Daoy (cell line): ENCODE measurements around the gene DVL1. TPM values are rescaled to one million over a fixed set of nuclear protein-coding genes. Genes with fewer than 3 reads are reported as not detected.
A peak's percentile ranks its signal among the peaks of the same experiment; 100 is the strongest.

Source experiments
- DNase-seq: peaks from one replicate; pipeline ENCODE4 v3.0.0-alpha.2; 2015; ENCODE audit warnings: low read depth
- total RNA-seq: library from RNA; depleted of rRNA; stranded (reverse); fragments of >200 nt; shearing (Covaris generic); gene quantifications from 2 replicates; pipeline ENCODE4 v1.2.3, GENCODE V29; 2014

Gene DVL1
- total RNA-seq, 1 experiment from 2014 or later = 44.4 TPM

DNA sequence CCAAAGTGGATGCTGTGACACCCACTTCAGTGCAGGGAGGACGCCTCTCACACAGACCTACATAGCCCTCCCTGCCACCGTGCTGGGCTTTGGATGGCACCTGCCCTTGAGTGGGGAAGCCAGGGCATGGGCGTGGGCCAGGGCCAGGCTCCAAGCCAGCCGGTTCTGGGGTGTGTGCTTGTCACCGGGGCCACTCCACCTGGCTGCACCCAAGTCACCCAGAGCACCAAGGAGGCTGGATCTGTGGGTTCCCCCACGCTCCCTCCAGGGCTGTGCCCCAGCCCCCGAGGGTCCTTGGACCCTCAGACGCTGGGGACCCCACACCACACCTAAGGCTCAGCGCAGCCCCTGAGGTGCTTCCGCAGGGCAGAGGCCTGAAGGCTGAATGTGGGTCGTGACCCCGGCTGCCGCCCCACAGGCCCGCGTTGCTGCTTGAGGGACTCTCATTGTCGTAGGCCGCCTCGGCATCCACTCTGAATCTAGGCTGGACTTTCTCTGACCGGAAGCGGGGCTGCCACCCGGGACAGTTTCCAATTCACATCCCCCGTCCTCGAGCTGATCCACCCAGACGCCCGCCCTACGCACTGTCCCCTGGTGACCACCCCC lies 7.7 kb upstream of the DVL1 start:
- no peak for DNase-seq

DNA sequence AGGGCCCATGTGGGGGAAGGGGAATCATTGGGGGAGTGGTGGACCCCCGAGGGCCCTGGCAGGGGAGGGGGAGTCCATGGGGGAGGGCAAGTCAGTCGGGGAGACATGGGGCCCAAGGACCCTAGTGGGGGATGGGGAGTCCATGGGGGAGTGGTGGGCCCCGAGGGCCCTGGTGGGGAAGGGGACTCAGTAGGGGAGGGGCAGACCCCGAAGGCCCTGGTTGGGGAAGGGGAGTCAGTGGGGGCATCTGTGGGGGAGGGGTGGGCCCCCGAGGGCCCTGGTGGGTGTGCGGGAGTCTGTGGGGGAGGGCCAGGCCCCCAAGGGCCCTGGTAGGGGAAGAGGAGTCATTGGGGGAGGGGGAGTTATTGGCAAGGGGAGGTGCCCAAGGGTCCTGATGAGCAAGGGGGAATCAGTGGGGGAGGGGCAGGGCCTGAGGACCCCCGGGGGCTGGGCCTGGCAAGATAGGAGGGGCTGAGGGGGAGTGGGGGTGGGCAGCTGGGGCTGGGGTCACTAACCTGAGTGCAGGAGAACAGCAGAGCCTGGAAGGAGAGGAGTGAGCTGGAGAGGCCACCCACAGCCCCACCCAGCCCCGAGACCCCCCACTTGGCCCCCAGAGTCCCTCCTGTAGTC lies 7.1 kb upstream of the DVL1 start:
- no peak for DNase-seq

DNA sequence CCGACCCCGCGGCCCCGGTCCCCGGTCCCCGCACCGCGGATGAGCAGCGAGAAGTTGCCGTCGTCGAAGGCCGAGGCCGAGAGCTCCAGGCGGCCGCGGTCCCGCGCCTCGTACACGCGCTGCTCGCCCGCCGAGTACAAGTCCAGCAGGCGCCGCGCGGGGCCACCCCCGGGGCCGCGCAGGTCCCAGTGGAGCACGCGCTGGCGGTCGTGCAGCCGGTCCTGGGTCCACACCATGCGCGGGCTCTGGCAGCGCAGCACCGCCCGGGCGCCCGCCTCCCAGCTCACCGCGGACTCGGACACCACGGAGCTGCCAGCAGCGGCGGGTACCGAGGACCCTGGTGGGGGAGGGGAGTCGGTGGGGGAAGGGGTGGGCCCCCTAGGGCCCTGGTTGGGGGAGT lies 6.2 kb upstream of the DVL1 start:
- no peak for DNase-seq

DNA sequence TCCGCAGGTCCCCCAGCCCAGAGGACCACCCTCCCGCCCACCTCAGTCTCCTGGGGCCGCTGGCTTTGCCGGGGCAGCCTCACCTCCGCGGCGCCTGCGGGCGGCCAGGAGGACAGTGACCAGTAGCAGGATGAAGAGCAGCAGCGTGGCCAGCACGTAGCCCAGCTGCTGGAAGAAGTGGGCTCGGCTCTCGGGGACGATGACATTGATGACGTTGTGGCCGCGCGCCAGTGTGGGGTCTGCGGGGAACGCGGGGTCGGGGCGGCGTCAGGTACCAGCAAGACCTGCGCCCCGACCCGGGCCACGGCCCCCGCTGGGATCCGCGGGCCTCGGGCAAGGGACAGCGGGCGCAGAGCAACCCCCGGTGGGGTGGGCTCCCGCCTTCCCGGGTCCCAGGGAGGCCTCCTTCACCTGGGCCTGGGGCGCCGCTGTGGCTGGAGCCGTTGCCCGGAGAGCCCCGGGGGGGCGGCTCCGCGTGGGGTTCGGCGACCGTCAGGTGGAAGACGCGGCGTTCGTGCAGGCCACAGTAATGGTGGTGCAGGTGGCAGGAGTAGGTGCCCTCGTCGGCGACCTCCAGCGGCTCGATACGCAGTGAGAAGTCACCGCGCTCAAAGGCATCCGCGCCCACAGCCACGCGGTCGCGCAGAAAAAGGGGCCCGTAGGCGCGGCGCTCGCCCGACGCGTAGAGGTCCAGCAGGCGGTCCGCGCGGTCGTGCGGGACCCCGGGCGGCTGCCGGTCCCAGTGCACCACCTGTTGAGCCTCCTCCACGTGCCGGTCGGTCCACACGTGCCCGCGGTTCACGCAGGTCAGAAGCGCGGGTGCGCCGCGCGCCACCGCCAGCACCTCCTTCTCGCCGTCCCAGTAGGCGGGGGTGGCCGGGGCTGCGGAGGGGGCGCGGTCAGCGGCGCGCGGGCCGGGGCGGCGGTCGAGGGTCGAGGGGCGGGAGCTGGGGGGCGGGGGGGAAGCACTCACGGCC lies 5.3 kb upstream of the DVL1 start:
- no peak for DNase-seq

DNA sequence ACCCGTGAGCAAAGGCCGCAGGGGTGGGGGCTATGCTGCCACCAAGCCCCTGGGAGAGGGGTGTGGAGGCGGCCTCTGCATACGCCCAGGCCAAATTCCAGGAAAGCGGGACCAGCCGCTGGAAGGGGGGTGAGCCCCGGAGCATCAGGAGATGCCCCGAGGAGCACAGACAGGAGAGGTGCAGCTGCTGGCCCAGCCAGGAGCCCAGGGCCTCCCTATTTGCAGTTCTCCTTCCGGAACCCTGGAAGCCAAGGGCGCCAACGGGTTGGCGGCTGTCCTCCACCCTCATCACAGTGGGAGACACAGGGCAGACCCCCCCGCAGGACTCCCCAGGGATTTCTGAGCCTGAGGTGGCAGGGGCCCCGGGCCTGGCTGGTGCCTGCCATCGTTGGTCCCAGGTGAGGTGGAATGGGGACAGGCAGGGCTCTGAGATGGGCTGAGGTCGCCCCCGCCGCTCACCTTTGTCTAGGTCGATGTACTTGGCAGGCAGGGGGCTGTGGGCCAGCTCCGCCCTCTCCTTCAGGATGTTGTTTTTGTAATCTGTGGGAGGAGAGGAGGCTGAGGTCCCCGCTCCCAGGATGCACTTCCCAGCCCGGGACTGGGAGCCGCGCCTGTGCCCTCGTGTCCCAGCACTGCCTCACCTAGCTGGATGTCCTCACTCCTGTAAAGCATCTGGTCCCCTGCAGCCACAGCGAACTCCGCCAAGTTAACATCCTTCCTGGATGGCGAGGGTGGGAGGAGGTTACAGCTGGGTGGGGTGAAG lies 4.4 kb upstream of the DVL1 start:
- DNase-seq = no peak

DNA sequence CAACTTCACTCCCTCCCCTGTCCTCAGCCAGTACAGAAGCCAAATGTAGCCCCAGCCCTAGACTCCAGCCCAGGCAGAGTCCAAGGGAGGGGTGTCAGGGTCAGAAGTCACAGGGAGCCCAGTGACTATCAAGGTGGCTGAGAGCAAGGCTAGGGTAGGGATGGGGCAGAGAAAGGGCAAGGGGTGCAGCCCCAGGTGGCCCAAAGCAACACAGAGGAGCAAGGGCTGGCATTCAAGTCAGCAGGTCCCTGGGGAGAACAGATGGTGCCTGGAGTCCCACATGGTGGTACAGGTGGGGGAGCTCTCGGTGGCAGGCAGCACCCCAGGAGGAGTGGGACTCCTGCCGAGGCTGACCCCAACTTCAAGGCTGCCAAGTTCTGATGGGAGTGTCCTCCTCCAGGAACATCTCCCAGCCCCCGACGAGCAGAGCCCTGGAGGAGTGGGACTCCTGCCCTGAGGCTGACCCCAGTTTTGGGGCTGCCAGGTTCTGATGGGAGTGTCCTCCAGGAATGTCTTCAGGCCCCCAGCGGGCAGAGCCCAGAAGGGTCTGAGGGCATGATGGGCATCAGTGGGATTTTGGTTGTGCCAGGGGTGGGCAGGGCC lies 3.7 kb upstream of the DVL1 start:
- no peak for DNase-seq

DNA sequence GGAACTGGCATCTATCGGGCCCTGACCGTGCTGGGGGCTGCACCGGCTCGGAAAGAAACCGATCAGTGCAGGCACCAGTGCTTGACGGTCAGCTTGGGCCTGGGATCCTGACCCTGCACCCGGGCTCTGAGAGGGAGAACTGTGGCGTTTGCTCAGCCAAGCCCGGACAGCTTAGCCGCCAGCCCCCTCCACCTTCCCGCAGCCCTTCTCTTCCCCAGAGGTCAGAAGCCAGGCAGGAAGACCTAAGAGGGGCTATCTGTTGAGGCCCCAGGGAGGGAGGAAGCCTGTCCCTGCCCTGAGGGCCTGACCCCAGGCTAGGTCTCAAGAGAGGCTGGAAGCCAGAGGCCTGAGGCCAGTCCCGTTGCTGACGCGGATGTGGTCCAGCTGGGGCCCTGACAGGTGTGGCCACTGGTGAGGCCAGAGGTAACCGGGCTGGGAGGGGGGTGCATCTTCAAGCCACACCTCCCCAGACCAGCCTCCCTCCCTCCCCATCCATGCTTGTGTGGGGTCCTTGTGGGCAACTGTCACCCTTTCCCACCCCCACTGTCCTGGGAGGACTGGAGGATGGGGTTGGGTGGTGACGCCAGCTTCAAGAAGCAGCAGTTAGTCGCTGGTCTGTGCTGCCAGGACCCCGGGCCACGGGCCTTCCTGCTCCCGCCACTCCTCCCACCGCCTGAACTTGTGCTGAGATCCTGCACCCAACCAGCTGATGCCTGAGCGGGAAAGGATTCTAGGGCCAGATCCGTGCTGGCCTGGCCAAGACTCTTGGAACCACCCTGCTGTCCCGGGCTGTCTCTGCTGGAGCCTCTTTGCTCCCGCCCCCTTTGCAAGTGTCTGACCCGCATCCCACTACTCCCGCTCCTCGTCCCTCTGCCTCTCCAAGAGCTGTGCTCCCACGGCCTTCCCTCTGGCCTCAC lies 2.6 kb upstream of the DVL1 start:
- DNase-seq = no peak

DNA sequence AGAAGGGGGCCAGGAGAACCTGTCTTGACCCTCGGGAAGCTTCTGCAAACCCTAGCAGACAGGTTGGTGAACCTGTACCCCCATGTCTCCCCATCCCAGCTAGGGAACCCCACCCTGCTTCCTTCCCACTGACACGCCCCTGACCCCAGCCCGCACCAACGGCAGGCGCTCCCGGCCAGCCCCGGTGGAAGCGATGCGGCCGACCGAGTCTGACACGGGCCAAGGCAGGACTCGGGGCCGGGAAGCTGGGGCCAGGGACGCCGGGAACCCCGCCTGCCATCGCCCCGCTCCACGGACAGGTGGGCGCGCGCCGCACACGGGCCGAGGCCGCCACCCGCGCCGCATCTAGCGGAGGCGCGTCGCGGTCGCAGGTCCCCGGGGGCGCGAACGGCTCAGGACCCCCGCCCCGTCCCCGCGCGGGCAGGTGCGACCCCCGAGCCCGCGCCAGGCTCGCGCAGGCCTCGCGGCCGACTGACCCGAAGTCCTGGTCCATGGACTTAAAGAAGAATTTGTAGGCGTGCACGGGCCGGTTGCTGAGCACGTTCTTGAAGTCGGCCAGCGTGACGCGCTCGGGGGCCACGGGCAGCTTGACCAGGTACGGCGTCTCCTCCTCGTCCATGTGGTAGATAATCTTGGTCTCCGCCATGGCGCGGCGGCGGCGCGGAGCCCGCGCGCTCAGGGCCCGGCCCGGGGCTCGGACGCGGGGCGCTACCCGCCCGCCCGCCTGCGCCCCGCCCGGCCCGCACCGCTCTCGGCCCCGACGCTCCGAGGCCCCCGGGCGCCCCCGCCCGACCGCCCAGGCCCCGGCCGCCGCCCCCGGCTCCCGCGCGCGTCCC lies 580 bp downstream of the DVL1 start:
- DNase-seq = peak; percentile 54

DNA sequence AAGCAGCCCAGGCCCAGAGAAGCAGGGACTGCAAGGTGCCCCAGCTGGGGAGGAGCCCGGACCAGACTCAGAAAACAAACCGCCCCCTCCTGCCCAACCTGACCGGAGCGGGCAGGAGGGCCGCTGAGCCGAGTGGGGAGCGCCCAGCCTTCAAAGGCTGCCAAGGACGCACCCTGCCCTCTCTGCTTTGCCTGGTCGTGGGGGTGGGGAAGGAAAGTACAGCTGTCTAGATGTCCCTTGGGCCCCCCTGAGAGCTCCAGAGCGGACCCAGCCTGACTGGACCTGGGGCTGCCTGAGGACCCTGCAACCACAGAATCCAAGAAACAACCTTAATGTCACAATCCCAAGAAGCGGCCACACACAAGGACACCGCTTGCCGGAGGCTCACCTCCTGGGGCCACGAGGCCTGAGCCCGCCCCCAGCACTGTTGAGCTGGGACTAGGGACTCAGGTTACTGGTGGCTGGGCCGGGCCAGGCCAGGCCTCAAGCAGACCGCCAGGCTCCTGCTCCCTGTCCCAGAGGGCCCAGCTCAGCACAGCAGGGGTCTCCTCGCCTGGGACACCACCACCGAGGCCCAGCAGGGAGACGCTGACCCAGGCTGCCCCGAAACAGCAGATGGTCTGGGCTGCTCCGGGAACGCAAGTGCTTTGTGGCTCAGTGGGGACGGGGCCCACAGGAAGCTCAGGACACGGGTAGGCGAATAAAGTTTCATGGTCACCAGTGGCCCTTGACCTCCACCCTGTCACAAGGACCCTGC lies 1.4 kb downstream of the DVL1 start:
- DNase-seq = peak; percentile 56

DNA sequence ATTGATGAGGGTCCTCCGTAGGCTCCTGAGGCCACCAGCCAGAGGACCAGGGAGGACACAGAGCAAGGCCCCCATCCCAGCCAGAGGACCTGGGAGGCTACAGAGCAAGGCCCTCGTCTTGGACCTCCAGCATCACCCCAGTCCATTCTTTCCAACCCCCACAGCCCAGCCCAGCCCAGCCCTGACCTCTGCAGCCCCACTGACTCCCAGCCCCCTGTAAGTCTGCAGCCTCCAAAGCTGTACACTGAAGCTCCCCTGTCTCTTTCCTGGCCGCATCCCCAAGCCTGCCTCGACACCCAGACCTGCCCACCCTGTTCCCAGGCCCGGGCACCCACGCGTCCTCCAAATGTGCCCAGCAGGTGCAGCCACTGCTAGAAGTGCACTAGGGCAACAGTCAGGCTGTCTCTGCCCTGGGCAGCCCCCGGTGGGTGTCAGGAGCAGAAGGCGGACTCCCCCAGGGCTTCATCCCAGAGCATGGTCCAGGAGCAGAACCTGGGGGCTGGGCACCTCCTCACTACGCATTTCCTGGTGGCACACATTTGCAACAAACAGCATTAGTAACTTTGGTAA lies 2.1 kb downstream of the DVL1 start:
- no peak for DNase-seq

DNA sequence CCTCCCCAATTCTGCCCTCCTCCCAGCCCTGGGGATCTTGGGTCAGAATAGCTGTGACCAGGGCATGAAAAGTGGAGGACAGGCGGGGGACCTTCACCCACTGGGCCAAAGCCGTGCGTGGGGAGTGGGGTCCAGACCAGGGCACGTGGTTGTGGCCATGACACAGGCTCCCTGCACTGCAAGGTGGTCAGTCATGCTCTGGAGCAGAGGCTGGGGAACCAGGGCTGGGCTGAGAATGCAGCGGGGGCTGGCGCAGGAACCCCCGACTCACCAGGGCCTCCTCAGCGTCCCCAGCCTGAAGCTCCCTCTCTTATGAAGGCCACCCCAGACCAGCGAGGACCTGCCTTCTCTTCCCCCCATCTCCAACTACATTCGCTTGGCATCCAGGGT lies 2.7 kb downstream of the DVL1 start:
- DNase-seq = no peak

DNA sequence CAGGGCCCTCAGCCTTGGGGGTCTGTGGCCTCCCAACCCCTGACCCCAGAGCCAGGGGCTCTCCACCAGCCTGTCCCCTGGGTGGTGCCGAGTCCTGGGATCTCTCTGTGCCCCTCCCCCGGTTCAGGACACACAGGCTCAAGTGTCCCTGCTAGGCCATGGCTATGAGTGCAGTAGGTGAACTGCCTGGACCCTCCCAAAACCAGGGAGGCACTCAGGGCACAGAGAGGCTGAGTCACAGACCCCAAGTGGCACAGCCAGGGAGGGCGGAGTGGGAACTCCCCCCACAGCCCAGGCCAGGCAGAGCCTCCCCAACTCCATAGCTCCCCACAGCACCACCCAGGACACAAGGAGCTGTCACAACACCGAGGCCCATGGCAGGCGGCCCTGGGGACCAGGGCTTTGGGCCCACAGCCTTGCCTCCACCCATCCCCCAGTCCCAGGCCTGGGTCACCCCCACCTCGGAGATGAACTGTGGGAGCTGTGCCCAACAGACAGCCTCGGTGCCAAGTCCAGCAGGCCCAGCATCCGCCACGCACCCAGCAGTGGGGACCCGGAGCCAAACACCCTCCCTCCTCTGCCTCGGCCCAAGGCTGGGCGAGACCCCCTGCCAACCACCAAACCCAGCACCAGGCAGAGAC lies 3.2 kb downstream of the DVL1 start:
- DNase-seq = no peak

DNA sequence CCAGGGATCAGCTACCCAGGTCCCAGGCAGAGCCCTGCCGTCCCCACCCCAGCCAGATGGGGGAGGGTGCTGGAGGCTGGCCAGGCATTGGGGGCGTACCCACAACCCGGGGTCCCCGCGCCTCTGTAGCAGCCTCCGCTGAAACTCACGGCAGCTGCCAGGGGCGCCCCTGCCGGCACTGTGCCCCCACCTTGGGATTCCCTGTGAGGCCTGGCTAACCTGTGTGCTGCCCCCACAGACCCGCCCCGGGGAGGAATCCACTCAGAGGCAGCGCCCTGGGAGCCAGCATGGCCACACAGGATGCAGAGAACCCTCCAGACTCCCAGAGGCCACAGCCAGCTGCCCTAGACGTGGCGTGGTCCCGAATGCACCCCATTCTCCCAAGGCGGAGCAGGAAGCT lies 3.8 kb downstream of the DVL1 start:
- DNase-seq = no peak

DNA sequence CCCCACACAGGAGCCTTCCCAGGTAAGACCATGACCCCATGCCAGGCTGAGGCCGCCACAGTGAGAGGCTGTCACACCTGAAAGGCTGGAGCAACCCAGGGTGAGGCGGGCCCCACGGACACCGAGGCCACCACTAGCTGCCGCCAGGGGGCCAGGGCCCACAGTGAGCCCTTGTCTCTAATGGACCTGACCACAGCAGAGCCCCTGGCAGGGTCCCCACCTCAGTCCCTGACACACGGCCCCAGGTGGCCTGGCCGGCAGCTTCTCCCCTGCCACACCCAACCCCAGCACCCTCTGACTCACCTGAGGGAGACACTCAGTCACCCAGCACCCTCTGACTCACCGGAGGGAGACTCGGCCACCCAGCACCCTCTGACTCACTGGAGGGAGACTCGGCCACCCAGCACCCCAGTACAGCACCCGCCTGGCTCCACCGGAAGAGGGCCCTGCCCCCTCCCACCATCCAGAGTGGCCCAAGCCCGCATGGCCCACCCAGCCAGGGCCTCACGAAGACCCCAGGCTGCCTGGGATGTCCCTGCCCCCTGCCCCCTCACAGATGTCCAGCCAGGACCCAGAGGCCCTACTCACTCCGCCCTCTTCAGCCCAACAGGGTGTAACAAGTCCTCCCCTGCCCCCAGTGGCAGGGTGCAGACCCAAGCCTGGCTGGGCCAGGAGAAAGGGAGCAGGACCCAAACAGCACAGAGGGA lies 4.4 kb downstream of the DVL1 start:
- peak; percentile 93 for DNase-seq

DNA sequence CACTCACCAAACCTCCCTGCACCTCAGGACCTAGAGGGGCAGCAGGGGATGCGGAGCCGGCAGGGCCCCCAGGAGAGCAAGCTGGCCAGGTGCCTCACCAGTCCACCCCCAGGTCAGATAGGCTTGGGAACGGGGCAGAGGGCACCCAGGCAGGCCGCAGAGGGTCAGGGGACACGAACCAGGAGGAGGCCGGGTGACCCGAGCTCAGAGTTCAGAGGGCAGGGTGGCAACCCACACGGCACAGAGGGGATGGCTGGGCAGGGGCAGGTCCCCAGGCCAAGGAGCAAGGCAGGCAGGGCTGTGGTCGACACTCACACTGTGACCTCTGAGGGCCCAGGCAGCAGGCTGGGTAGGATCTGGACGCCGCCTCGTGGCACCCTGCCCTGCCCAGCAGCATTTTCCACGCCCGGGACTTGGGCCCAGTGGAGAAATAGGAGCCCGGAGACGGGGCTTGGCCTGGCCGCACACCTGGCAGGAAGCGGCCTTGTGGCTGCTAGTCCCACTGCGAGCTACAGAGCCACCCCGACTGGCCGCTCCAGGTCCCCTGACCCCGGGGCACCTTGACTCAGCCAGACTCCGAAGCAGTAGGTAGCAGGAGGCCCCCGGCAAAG lies 5.3 kb downstream of the DVL1 start:
- no peak for DNase-seq

DNA sequence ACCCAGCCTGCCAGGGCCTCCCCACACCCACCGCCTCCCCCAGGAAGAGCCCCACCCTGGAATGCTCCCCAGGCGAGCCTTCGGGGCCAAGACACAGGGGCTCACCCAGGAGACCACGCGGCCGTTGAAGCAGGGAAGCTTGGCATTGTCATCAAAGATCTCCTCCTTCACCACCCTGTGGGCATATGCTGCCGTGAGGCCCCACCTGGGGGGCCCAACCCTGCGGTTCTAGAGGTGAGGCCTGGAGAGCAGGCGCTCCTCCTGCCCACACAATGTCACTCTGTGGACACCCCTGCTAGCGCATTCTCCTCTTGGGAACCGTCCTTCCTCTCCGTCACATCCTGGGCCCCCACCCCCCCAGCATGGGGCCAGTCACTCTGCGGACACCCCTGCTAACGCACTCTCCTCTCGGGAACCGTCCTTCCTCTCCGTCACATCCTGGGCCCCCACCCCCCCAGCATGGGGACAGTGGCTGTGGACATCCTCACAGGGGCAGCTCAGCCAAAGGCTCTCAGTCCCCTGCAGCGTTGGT lies 6.6 kb downstream of the DVL1 start:
- DNase-seq = no peak
